WTC11 (cell line): ENCODE measurements around the gene RIPK3.

Source experiments
- NR2C2 ChIP-seq: sonication (generic); formaldehyde crosslinking; IDR thresholded peaks from 2 replicates; pipeline ENCODE4 v1.8.0; 2022; ENCODE audit warnings: mild to moderate bottlenecking, missing genetic modification reagents
- TF ChIP-seq, protein P1 (sequence below): fragments of 200-600 bp; IDR thresholded peaks from 2 replicates; pipeline ENCODE4 v1.8.0; 2022; ENCODE audit warnings: antibody characterized with exemption

GRCh38 chr14:24330973-24331674 is 8.7 kb downstream of the RIPK3 start:
- TF ChIP-seq, protein P1, sequence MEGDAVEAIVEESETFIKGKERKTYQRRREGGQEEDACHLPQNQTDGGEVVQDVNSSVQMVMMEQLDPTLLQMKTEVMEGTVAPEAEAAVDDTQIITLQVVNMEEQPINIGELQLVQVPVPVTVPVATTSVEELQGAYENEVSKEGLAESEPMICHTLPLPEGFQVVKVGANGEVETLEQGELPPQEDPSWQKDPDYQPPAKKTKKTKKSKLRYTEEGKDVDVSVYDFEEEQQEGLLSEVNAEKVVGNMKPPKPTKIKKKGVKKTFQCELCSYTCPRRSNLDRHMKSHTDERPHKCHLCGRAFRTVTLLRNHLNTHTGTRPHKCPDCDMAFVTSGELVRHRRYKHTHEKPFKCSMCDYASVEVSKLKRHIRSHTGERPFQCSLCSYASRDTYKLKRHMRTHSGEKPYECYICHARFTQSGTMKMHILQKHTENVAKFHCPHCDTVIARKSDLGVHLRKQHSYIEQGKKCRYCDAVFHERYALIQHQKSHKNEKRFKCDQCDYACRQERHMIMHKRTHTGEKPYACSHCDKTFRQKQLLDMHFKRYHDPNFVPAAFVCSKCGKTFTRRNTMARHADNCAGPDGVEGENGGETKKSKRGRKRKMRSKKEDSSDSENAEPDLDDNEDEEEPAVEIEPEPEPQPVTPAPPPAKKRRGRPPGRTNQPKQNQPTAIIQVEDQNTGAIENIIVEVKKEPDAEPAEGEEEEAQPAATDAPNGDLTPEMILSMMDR: no peak
- TF ChIP-seq NR2C2 (CRISPR knock-in tag): no peak
